ENCODE measurements around the gene WASF3.

DNA sequence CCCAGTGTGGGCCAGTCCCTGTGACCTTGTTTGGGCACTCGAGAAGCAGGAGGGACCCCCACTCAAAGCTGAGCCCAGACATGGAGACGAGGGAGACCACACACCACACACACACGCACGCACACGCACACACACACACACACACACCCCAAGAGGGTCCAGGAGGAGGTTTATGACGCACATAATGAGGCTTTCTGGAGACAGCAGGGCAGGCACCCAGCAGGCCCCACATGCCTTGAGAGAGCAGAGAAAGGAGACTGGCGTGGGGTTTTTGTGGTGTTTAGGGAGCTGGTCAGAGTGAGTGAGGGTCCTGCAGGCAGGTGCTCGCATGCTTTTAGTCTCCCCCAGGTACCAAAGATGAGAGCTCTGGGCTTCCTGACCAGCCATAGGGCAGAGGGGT is 160.7 kb downstream of the WASF3 start:
- TF ChIP-seq, protein P1, sequence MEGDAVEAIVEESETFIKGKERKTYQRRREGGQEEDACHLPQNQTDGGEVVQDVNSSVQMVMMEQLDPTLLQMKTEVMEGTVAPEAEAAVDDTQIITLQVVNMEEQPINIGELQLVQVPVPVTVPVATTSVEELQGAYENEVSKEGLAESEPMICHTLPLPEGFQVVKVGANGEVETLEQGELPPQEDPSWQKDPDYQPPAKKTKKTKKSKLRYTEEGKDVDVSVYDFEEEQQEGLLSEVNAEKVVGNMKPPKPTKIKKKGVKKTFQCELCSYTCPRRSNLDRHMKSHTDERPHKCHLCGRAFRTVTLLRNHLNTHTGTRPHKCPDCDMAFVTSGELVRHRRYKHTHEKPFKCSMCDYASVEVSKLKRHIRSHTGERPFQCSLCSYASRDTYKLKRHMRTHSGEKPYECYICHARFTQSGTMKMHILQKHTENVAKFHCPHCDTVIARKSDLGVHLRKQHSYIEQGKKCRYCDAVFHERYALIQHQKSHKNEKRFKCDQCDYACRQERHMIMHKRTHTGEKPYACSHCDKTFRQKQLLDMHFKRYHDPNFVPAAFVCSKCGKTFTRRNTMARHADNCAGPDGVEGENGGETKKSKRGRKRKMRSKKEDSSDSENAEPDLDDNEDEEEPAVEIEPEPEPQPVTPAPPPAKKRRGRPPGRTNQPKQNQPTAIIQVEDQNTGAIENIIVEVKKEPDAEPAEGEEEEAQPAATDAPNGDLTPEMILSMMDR (IDR thresholded peaks at IDR 0.05; ENCODE audit: insufficient read depth, low read depth, low read length) = no peak
- no peak for TF ChIP-seq EZH2 (IDR thresholded peaks at IDR 0.05; ENCODE audit: insufficient read depth, low read length)
